MM.1S (cell line): Measurements from ENCODE around the gene MTF1.

Experiments used
- DNase-seq: peaks from one replicate; pipeline ENCODE4 v3.0.0-alpha.2; 2015
- H2AFZ ChIP-seq: fragments of 300-600 bp; sonication (generic); 2 replicates; pipeline ENCODE4 v1.6.0; 2016; ENCODE audit warnings: antibody characterized with exemption, low read length
- H3F3A ChIP-seq: fragments of 300-600 bp; sonication (generic); 2 replicates; pipeline ENCODE4 v1.6.1; 2016; ENCODE audit warnings: mild to moderate bottlenecking, antibody characterized with exemption, low read length, moderate library complexity, mixed read lengths; ENCODE audit not compliant: insufficient read depth
- H3K27ac ChIP-seq: fragments of 300-600 bp; sonication (generic); 2 replicates; pipeline ENCODE4 v1.5.1; 2016; ENCODE audit warnings: mild to moderate bottlenecking, low read length
- H3K27me3 ChIP-seq: fragments of 300-600 bp; sonication (generic); replicated peaks from 2 replicates; pipeline ENCODE4 v1.6.0; 2016; ENCODE audit warnings: low read length; ENCODE audit not compliant: insufficient read depth
- H3K36me3 ChIP-seq: fragments of 300-600 bp; sonication (generic); replicated peaks from 2 replicates; pipeline ENCODE4 v1.6.1; 2016; ENCODE audit warnings: mild to moderate bottlenecking, low read length, mixed read lengths; ENCODE audit not compliant: insufficient read depth
- H3K4me1 ChIP-seq: fragments of 300-600 bp; sonication (generic); 2 replicates; pipeline ENCODE4 v1.6.1; 2016; ENCODE audit warnings: low read length, mixed read lengths
- H3K4me2 ChIP-seq: fragments of 300-600 bp; sonication (generic); 2 replicates; pipeline ENCODE4 v1.6.0; 2016; ENCODE audit warnings: low read depth, low read length
- H3K4me3 ChIP-seq: fragments of 300-600 bp; sonication (generic); 2 replicates; pipeline ENCODE4 v1.5.1; 2016; ENCODE audit warnings: low read length, mixed read lengths
- H3K79me2 ChIP-seq: fragments of 300-600 bp; sonication (generic); 2 replicates; pipeline ENCODE4 v1.6.1; 2016; ENCODE audit warnings: mixed run types, low read length, mixed read lengths
- H3K9ac ChIP-seq: fragments of 300-600 bp; sonication (generic); 2 replicates; pipeline ENCODE4 v1.6.1; 2016; ENCODE audit warnings: low read length, mixed read lengths
- H3K9me2 ChIP-seq: fragments of 300-600 bp; sonication (generic); replicated peaks from 2 replicates; pipeline ENCODE4 v1.6.1; 2016; ENCODE audit warnings: mild to moderate bottlenecking, low read length, mixed read lengths; ENCODE audit not compliant: insufficient read depth
- H3K9me3 ChIP-seq: fragments of 300-600 bp; sonication (generic); replicated peaks from 2 replicates; pipeline ENCODE4 v1.6.1; 2016; ENCODE audit warnings: mild to moderate bottlenecking, low read length, mixed read lengths; ENCODE audit not compliant: insufficient read depth
- H4K20me1 ChIP-seq: fragments of 300-600 bp; sonication (generic); 2 replicates; pipeline ENCODE4 v1.6.1; 2016; ENCODE audit warnings: mild to moderate bottlenecking, low read length, moderate library complexity, mixed read lengths; ENCODE audit not compliant: insufficient read depth
- EZH2 ChIP-seq: fragments of 300-600 bp; sonication (generic); optimal IDR thresholded peaks from 2 replicates; pipeline ENCODE3; 2017; ENCODE audit warnings: low read depth, mild to moderate bottlenecking, antibody characterized with exemption, low read length, mixed read lengths
- EZH2phosphoT487 ChIP-seq: fragments of 300-600 bp; sonication (generic); IDR thresholded peaks from 2 replicates; pipeline ENCODE4 v1.6.1; 2018; ENCODE audit warnings: antibody characterized with exemption, low read length
- TF ChIP-seq, protein P1 (sequence below): fragments of 300-600 bp; sonication (generic); IDR thresholded peaks from 2 replicates; pipeline ENCODE4 v1.5.1; 2016; ENCODE audit warnings: antibody characterized with exemption, low read length, mixed read lengths

The MTF1 gene

DNA sequence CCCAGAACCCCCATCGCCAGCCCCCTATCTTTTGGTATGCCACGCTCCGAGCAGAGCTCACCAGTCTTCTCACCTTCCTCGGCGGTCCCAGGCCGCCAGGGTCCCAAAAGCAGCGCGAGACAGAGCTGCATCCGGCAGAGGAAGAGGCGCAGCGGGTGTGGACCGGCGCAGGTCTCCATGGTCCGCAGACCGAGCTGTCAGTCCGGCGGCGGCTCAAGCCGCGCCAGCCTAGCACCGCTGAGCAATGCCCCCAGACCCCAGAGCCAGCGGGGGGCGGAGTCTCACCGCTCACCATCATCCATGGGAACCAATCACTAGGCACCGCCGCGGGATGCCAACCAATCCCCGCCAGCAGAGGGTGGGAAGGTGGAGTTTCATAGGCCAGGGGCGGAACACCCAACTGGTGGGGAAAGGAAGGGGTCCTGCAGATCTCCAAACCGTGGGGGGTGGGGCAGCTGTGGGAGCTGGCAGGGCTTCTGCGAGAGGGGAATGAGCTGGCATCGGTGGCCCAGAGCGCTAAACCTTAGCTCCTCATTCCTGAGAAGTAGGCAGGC lies 94.4 kb downstream of the MTF1 start, which contains the start of gene EPHA10:
Gene EPHA10, minus strand, starts transcription at position 233 of the 554 bp plus-strand sequence. Its CDS starts 54 bp downstream, at position 179.
- no peaks in the 10 kb centered on the region for H3K79me2 ChIP-seq
- H3K9ac ChIP-seq = no peak within 1 kb of the TSS
- peak within 1 kb of the TSS; percentile 67 for H3K4me2 ChIP-seq
- H3K4me3 ChIP-seq = peak within 1 kb of the TSS; percentile 46
- no peaks in the 10 kb centered on the region for H4K20me1 ChIP-seq
- DNase-seq = no peak
- H3F3A ChIP-seq = no peaks in the 10 kb centered on the region
- peak within 1 kb of the TSS; percentile 54 for H2AFZ ChIP-seq
- no peaks in the 10 kb centered on the region for H3K36me3 ChIP-seq
- H3K9me3 ChIP-seq = no peaks in the 10 kb centered on the region
- no peak within 1 kb of the TSS for H3K27ac ChIP-seq
- peaks cover 57% of the 10 kb centered on the region for H3K27me3 ChIP-seq
- peaks cover 7% of the 10 kb centered on the region; the same call in 1 of the 2 replicates for H3K4me1 ChIP-seq
- no peaks in the 10 kb centered on the region for H3K9me2 ChIP-seq
- TF ChIP-seq, protein P1, sequence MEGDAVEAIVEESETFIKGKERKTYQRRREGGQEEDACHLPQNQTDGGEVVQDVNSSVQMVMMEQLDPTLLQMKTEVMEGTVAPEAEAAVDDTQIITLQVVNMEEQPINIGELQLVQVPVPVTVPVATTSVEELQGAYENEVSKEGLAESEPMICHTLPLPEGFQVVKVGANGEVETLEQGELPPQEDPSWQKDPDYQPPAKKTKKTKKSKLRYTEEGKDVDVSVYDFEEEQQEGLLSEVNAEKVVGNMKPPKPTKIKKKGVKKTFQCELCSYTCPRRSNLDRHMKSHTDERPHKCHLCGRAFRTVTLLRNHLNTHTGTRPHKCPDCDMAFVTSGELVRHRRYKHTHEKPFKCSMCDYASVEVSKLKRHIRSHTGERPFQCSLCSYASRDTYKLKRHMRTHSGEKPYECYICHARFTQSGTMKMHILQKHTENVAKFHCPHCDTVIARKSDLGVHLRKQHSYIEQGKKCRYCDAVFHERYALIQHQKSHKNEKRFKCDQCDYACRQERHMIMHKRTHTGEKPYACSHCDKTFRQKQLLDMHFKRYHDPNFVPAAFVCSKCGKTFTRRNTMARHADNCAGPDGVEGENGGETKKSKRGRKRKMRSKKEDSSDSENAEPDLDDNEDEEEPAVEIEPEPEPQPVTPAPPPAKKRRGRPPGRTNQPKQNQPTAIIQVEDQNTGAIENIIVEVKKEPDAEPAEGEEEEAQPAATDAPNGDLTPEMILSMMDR = no peak
- TF ChIP-seq EZH2phosphoT487 = no peak
- TF ChIP-seq EZH2 = no peak

DNA sequence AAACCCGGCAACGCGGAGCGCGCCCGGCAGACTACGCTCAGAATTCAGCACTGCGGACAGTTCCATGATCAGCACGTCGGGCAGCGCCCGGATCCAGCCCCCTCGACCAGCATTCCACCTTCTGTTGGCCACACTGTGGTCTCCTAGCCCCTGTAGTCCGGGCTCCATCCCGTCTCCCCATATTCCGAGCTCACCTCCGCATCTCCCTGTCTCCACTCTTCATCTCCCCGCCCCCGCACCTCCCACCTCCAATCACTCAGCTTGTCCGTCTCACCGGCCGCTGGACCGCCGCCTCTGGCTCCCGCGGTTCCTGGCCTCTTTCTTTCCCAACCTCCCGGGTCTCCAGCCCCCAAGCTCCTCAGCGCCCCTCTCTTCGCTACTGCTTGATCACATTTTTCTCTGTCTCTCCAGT lies 95.0 kb downstream of the MTF1 start:
- Histone ChIP-seq H3K4me1 (peaks cover 7% of the 10 kb centered on the region; the same call in 1 of the 2 replicates), H3K4me2 (no peak overlapping the region), H3K9me3 (no peaks in the 10 kb centered on the region), H4K20me1 (no peaks in the 10 kb centered on the region), H3K4me3 (no peak overlapping the region), H3K9me2 (no peaks in the 10 kb centered on the region), H3K36me3 (no peaks in the 10 kb centered on the region), H3K9ac (no peak overlapping the region), H3K27me3 (peaks cover 60% of the 10 kb centered on the region), H2AFZ (no peak overlapping the region), H3F3A (no peaks in the 10 kb centered on the region), H3K79me2 (no peaks in the 10 kb centered on the region), H3K27ac (no peak overlapping the region)
- no peak for TF ChIP-seq EZH2
- DNase-seq = peak; percentile 42

DNA sequence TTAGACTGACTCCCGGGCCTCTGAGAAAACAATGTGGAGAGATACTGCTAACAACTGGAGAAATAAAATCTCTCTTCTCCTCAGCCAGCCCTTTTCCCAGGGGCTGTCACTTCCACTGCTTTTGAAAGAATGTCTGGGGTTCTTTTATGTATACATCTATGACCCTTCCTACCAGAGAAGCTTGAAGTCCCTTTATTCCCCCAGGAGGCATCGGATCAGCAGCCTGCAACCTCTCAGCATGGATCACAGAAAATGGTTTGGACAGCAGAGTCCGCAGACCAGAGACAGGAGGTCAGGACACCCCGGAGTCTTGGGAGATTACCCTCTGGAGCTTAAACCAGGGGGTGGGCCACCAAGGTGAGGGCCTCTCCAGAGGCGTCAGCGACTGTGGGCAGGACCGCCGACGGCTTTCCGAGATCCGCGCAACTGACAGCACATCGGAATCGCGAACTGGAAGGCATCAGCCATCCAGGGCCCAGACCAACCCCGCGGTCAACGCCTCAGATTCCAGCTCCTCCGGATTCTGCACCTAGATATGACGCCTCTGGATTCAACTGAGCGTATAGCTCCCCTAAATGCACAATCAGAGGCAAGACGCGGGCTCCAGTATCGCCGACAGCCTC lies 95.5 kb downstream of the MTF1 start:
- Histone ChIP-seq H3K36me3 (no peaks in the 10 kb centered on the region), H3K79me2 (no peaks in the 10 kb centered on the region), H3K4me2 (no peak overlapping the region), H3K9me3 (no peaks in the 10 kb centered on the region), H3K4me3 (no peak overlapping the region), H2AFZ (no peak overlapping the region), H3F3A (no peaks in the 10 kb centered on the region), H4K20me1 (no peaks in the 10 kb centered on the region), H3K27me3 (peaks cover 60% of the 10 kb centered on the region), H3K9me2 (no peaks in the 10 kb centered on the region), H3K4me1 (peaks cover 7% of the 10 kb centered on the region; the same call in 1 of the 2 replicates), H3K9ac (no peak overlapping the region), H3K27ac (no peak overlapping the region)
- no peak for DNase-seq
- TF ChIP-seq, protein P1 = no peak
- TF ChIP-seq EZH2phosphoT487 (no peak), EZH2 (no peak)

DNA sequence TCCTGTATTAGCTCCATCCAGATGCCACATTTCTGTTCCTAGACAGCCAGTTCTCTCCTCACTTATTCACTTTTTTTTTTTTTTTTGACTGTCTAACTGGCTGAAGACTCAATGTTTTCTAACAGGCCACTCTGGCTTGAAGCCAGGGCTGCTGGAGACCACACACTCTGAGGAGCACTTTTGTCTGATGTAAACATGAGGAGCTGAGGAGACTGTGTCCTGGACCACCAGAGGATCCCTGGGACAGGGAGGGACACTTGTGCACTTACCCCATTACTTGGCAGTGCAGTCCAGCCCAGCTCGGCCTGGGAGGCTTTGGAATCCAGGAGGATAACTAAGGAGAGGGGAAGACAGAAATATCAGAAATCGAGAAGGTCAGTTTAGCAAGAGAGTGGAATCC lies 96.9 kb downstream of the MTF1 start:
- Histone ChIP-seq H3K4me2 (no peak overlapping the region), H4K20me1 (no peaks in the 10 kb centered on the region), H3K4me1 (peaks cover 7% of the 10 kb centered on the region; the same call in 1 of the 2 replicates), H2AFZ (no peak overlapping the region), H3K4me3 (no peak overlapping the region), H3K9ac (no peak overlapping the region), H3K79me2 (no peaks in the 10 kb centered on the region), H3K27me3 (peaks cover 60% of the 10 kb centered on the region), H3K9me2 (no peaks in the 10 kb centered on the region), H3K9me3 (no peaks in the 10 kb centered on the region), H3F3A (no peaks in the 10 kb centered on the region), H3K36me3 (no peaks in the 10 kb centered on the region), H3K27ac (no peak overlapping the region)
- no peak for DNase-seq
- TF ChIP-seq, protein P1 = no peak
- no peak for TF ChIP-seq EZH2phosphoT487
- no peak for TF ChIP-seq EZH2
